Adrenal gland (tissue), 5 donors: ENCODE measurements around the gene KCTD10.

Experiments used
- CTCF ChIP-seq, 6 experiments: fragments of 450-650 bp in 4 of 6; fragments of 200-600 bp in 2 of 6; sonication (generic) in 1 of 6; IDR thresholded peaks; 1 replicate in 5 of 6; 2 replicates in 1 of 6; pipeline versions ENCODE4 v1.5.1 to v1.8.0; 2016 to 2021; ENCODE audit warnings: antibody characterized with exemption in 6 of 6, mild to moderate bottlenecking in 2 of 6, moderate library complexity in 1 of 6
- POLR2A ChIP-seq, 2 donors: fragments of 450-650 bp; IDR thresholded peaks; one replicate each; pipeline ENCODE4 v1.6.1; 2017; ENCODE audit warnings: antibody characterized with exemption in 2 of 2, mild to moderate bottlenecking in 2 of 2, moderate library complexity in 1 of 2
- donor health status: DM: no; HTN: no; CAD: no.

DNA sequence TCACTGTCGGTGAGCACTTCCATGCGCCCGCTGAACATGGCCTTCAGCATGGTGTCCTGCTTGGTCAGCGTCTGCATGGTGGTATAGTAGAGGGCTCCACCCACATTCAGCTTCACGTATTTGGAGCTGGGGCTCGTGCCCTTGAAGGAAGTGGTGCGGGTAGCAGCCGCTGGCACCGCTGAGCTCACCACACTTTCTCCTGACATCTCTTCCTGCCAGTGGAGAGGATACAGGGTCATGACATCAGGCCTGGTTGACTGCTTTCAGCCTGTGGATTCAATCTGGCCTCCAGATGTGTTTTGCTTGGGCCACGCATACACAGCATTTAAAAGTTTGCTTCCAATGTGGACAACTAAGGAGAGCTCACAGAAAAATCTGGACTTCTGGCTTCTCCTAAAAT lies 7.6 kb downstream of the KCTD10 start:
- TF ChIP-seq CTCF (IDR thresholded peaks at IDR 0.05) = no peak
- TF ChIP-seq POLR2A (IDR thresholded peaks at IDR 0.05) = no peak
